LHCN-M2 (cell line): ENCODE measurements around the gene S100Z. TPM values are rescaled to one million over a fixed set of nuclear protein-coding genes. Genes with fewer than 3 reads are reported as not detected.

Experiments used
- DNase-seq: peaks from one replicate; pipeline ENCODE4 v3.0.0-alpha.2; 2012; ENCODE audit warnings: low read depth
- total RNA-seq: library from RNA; depleted of rRNA; stranded (reverse); fragments of >200 nt; gene quantifications from 2 replicates; pipeline ENCODE4 v1.2.3, GENCODE V29; 2014; rRNA removed

Gene S100Z
- total RNA-seq, 1 experiment from 2014 or later, result not detected

DNA sequence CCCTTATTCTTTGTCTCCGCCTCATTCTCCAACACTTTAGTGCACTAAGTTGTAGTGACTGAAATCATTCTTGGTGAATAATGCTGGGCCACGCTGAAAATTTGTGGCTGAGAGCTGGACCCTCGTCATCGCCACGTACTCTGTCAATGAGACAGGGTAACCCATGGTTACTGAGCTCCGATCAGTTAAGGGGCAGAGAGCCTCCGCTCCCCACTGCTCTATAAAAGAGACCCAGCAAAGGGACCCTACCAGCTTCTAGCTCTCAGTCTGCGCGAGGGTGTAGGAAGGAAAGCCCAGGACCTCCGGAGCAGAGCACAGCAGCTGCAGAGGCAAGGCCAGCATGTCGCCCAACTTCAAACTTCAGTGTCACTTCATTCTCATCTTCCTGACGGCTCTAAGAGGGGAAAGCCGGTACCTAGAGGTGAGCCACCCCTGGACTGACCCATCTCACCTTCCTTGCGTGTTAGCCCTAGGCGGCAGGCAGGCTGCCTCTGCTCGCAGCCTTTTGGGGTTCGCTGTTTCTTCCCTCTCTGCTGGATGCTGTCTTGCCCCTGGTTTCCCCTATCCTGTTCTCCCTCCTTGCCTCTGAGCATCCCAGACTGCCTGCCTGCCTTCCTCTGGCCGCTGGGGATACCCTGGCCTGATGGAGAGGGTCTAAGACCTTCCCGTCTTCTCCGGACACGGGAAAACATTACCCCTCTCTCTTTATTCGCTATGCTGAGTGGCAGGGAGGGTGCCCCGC, 103.2 kb downstream of the S100Z start, which contains the start of gene CRHBP:
Gene CRHBP (plus strand): TSS at position 251 of the 742 bp plus-strand sequence. CDS start 90 bp downstream, at position 341.
- DNase-seq, result peak; percentile 8

- peak; percentile 12 for DNase-seq
These were observed 104.0 kb downstream of the S100Z start for GRCh38 chr5:76953551-76954382.

DNA sequence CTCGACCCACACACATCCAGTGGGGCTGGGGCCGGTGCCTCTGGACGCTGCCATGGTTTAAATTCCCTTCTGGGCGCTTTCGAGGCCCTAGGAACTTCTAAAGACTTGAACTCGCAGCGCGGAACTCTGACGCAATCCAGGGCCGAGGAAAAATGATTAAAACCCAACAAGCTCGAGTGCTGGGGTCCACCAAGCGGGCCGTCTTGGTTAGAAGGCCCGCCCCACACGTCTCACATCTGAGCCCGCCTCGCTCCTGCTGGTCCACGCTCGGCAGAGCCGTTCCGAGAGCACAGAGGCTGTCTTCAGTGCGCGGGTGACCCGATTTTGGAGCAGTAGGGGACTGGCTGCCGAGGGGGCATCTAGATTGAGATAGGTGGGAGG, 104.6 kb downstream of the S100Z start:
- no peak for DNase-seq

DNA sequence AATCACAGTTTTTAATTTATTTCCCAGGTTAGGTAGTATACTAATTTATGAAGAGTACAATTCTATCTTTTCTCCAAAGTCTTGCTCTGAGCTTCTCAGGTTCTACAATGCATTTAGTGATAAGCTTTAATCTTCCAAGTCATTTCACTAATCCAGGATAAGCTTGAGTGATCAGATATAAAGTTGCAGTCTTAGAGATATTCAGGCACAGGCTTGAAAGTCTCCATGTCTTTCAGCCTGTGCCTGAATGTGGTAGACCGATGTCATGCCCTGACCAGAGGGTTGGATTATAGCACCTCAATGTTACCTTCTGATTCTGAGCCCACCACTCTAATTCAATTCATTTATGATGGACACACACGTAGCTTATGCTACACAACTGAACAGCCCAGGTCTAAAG, 106.2 kb downstream of the S100Z start:
- DNase-seq, result no peak

DNA sequence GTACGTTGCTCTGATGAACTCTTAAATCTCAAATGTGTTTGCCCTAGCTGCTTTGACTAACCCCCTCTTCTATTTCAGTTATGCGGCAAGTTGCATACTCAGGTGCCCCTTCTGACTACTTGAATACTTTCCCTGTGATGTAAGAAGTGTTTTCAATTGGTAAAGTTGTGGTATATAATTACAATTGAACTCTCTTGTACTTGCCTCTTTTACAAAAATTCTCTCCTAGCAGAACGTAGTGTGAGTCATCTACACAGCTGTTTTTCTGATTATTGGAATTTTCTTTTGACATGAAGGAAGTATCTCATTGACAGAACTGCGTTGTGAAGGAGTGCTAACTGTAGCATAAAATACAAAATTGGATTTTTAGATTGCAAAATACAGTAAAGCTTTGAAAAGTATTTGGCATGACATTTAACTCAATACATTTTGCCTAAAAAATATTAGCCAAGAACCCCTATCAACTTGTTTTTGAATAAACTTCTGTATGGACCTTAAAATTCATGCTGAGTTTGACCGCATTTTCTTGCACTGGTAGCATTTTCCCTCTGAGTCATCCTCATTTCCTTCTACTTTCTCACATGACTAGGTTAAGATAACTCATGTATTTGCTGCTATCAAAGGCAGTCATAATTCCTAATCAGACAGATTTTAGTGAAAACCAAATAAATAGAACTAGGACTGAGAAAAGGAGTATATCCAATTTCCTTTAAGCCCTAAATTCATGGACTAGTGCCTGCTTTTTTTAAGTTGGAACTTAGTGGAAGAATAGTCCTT, 109.4 kb downstream of the S100Z start:
- peak; percentile 83 for DNase-seq

- peak; percentile 82 for DNase-seq
These were observed 110.3 kb downstream of the S100Z start for GRCh38 chr5:76960004-76960625.

DNA sequence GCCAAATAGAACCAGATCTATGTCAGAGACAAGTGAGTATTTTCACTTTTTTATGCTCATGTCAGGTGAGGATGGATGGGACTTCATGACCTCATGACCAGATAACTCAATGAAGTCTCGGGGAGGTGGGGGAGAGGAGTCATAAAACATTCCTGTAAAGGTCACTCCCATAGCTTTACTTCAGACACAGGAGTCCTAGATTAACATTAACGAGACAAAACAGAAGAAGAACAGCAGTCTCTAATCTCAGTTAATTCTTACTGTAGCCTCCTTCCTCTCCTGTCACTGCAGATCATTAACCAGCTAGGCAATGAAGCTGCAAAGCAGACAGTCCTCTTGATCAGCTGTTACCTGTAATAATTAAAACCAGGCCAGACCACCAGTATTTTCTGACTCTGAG, 114.2 kb downstream of the S100Z start:
- DNase-seq, result no peak

Other genes starting within 250 kb of the S100Z start
- gene F2RL2, start 226.6 kb upstream of the S100Z start, total RNA-seq, result 0.52 and 0.71 TPM in 2 replicates
- gene F2R, start 133.9 kb upstream of the S100Z start, total RNA-seq, result 22.4 and 22.5 TPM in 2 replicates
- 0.06 and 0.19 TPM in 2 replicates for gene F2RL1, start 31.0 kb upstream of the S100Z start, total RNA-seq
- gene CRHBP, start 103.0 kb downstream of the S100Z start, total RNA-seq, result 0.13 TPM in 1 of 2 replicates, not detected in the other
- 25.8 and 33.1 TPM in 2 replicates for gene AGGF1, start 180.4 kb downstream of the S100Z start, total RNA-seq
- 0.19 and 0.98 TPM in 2 replicates for gene ZBED3, start 237.3 kb downstream of the S100Z start, total RNA-seq